Mammary epithelial cell (primary cell): Measurements from ENCODE around the gene TMEM39B.

Experiments used
- EZH2 ChIP-seq: IDR thresholded peaks from 2 replicates; pipeline ENCODE4 v1.6.1; 2012; ENCODE audit warnings: low read length, inconsistent platforms, borderline replicate concordance
- TF ChIP-seq, protein P1 (sequence below), 2 donors: IDR thresholded peaks in 1 of 2; conservative IDR thresholded peaks in 1 of 2; 2 replicates each; pipeline ENCODE4 v1.5.1; 2011 to 2012; ENCODE audit warnings: inconsistent platforms in 2 of 2, low read length in 2 of 2, mild to moderate bottlenecking in 2 of 2, control low read depth in 1 of 2, low read depth in 1 of 2; ENCODE audit not compliant: insufficient read depth in 1 of 2; ENCODE audit errors: extremely low read depth in 1 of 2

DNA sequence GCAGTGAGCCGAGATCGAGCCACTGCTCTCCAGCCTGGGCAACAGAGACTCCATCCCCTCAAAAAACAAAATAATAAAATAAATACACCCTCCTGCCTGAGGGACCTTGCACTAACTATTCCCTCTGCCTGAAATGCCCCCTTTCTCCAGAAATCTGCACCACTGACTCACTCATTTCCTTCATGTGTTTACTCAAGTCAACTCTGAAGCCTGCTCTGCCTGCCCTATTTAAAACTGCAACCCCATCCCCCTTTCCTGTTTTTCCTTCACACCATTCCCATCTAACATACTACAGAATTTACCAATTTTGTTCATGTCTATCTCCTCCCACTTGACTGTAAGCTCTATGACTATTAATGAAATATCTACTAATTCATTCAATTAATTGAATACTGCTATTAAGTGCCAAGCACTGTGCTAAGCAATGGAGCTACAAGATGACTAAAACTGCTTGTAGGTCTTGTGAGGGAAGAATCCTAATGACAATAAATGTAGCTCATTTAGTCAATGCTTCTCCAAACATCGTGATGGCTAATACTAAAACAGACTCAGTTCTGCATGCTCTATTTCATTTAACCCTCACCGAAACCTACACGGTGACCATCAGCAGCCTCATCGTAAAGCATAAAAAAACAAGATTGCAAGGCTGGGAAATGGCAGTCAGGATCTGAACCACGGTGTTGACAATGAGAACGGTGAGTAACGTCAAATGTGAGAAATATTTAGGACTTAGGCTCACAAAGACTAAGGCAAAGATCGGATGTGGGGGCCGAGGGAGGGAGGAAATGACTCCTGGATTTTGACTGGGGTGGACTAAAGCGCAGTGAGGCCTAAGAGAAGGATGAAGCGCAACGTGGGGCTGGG, 749 bp upstream of the TMEM39B start:
- TF ChIP-seq, protein P1, sequence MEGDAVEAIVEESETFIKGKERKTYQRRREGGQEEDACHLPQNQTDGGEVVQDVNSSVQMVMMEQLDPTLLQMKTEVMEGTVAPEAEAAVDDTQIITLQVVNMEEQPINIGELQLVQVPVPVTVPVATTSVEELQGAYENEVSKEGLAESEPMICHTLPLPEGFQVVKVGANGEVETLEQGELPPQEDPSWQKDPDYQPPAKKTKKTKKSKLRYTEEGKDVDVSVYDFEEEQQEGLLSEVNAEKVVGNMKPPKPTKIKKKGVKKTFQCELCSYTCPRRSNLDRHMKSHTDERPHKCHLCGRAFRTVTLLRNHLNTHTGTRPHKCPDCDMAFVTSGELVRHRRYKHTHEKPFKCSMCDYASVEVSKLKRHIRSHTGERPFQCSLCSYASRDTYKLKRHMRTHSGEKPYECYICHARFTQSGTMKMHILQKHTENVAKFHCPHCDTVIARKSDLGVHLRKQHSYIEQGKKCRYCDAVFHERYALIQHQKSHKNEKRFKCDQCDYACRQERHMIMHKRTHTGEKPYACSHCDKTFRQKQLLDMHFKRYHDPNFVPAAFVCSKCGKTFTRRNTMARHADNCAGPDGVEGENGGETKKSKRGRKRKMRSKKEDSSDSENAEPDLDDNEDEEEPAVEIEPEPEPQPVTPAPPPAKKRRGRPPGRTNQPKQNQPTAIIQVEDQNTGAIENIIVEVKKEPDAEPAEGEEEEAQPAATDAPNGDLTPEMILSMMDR (conservative IDR thresholded peaks at IDR 0.05 in 1 of 2, IDR thresholded peaks at IDR 0.05 in 1 of 2; ENCODE audit: extremely low read depth in 1 of 2, insufficient read depth in 1 of 2, low read depth in 1 of 2, low read length in 2 of 2), result no peak
- TF ChIP-seq EZH2, result no peak
